ENCODE measurements around the gene PTPN4. TPM values are rescaled to one million over a fixed set of nuclear protein-coding genes. Genes with fewer than 3 reads are reported as not detected.

Gene PTPN4, protein sequence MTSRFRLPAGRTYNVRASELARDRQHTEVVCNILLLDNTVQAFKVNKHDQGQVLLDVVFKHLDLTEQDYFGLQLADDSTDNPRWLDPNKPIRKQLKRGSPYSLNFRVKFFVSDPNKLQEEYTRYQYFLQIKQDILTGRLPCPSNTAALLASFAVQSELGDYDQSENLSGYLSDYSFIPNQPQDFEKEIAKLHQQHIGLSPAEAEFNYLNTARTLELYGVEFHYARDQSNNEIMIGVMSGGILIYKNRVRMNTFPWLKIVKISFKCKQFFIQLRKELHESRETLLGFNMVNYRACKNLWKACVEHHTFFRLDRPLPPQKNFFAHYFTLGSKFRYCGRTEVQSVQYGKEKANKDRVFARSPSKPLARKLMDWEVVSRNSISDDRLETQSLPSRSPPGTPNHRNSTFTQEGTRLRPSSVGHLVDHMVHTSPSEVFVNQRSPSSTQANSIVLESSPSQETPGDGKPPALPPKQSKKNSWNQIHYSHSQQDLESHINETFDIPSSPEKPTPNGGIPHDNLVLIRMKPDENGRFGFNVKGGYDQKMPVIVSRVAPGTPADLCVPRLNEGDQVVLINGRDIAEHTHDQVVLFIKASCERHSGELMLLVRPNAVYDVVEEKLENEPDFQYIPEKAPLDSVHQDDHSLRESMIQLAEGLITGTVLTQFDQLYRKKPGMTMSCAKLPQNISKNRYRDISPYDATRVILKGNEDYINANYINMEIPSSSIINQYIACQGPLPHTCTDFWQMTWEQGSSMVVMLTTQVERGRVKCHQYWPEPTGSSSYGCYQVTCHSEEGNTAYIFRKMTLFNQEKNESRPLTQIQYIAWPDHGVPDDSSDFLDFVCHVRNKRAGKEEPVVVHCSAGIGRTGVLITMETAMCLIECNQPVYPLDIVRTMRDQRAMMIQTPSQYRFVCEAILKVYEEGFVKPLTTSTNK
- total RNA-seq: 20.9 and 25.9 TPM in 2 replicates

DNA sequence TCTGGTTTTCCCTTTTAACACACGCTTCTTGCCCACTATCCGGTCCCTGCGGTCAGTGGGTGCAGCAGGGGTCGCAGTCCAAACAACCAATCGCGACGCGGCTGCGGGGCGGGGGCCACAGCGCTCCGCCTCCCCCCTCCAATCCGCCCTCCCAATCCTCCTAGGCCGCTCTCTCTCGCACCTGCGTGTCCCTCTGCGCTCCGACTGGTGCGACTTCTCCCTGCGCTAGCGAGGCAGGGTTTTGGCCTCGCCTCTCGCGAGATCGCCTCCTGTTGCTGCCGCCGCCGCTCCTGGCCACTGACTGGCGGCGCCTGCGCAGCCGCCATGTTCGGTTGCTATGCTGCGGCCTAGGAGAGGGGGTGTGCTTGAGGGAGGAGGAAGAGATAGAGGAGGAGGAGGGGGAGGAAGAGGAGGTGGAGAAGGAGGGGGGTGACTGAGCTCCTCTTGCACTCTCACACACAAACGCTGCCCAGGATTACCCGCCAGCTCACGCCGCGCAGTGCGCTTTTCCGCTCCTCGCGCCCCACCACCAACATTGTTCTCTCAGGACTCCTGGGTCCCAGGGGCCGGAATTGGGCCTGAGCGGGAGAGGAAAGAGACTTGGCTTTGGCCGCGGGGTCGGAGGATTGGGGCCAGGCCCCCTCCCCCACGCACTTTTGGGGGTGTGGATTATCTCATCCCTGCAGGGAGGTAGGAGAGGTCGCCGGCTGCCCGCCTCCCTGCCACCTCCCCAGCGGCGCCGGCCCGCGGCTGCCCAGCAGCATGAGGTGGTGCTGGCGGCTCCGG, at the start of gene PTPN4:
Gene PTPN4, plus strand, starts transcription at position 472 of the 786 bp plus-strand sequence. CDS start 49,932 bp downstream, outside the sequence.

DNA sequence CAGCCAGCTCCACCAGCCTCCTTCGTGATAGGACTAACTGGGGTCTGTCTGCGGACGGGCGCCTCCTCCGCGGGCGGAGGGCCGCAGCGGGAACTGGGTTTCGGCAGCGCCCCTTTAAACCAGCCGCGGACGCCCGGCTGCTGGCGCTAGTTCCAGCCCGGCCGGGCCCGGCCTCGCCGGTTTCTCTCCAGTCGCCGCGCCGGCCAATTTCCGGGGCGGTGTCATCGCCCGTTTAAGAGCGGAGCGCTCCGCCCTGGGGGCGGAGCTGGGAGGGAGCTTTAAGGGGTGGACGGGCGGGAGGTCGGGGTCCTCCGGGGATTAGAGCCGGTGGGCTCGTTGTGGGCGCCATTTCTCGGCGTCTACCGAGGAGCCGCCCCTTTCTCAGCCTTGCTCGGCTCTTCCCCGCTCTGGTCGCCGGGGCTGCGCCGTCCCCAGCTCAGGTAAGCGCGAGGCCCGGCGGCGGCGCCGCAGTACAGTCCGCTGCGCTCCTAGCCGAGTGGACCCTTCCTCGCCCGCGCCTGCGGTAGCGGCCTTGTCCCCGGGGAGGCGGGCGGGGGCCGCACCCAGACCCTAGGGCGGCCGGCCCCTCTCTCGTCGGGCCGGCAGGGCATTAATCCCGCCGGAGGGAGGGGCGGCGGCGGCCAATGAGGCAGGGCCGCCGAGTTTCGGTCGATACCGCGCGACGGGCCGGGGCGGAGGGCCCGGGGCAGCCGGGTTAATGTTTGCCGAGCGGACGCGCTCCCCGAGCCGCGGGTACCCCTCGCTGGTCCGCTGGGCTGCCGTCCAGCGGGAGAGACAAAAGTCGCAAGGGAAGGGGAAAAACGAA, 253.3 kb downstream of the PTPN4 start, which contains the start of gene EPB41L5:
Gene EPB41L5, plus strand, starts transcription at position 307 of the 826 bp plus-strand sequence. CDS start 6,008 bp downstream, outside the sequence.

Other genes with a start within 250 kb of the PTPN4 start
- gene SCTR, start 235.4 kb upstream of the PTPN4 start, total RNA-seq: 1.4 TPM in 1 of 2 replicates, not detected in the other
- gene CFAP221, start 215.5 kb upstream of the PTPN4 start, total RNA-seq: 0.81 and 1.8 TPM in 2 replicates
- gene TMEM177, start 80.7 kb upstream of the PTPN4 start, total RNA-seq: 11.9 and 27.5 TPM in 2 replicates

All from mesangial cell (primary cell).